Left renal cortex interstitium (tissue), 4 donors: ENCODE data around the gene GNS. TPM values are rescaled to one million over a fixed set of nuclear protein-coding genes. Genes with fewer than 3 reads are reported as not detected.

ENCODE experiments used
- DNase-seq, 4 donors: peaks; one replicate each; pipeline ENCODE4 v3.0.0-alpha.2; 2013; ENCODE audit warnings: low read depth in 4 of 4, low spot score in 2 of 4, missing footprints in 1 of 4
- polyA plus RNA-seq, 4 donors: library from polyadenylated mRNA; unstranded; fragments of 120-200 nt; gene quantifications; one replicate each; pipeline ENCODE4 v1.2.1, GENCODE V29; 2013; ENCODE audit not compliant: insufficient read length in 4 of 4

The GNS gene
- polyA plus RNA-seq, 4 donors, result 118 to 172 (median 150) TPM

- DNase-seq, result no peak
Measured at GRCh38 chr12:64742416-64742815, 16.8 kb downstream of the GNS start.

- DNase-seq, result no peak
Measured at GRCh38 chr12:64740646-64741045, 18.6 kb downstream of the GNS start.

- DNase-seq, result no peak
Measured at GRCh38 chr12:64739778-64740177, 19.4 kb downstream of the GNS start.

- DNase-seq, result no peak
Measured at GRCh38 chr12:64737539-64737938, 21.7 kb downstream of the GNS start.

GRCh38 chr12:64736771-64737170 is 22.4 kb downstream of the GNS start:
- DNase-seq, result no peak

- no peak for DNase-seq
Measured at GRCh38 chr12:64735442-64735841, 23.8 kb downstream of the GNS start.

DNA sequence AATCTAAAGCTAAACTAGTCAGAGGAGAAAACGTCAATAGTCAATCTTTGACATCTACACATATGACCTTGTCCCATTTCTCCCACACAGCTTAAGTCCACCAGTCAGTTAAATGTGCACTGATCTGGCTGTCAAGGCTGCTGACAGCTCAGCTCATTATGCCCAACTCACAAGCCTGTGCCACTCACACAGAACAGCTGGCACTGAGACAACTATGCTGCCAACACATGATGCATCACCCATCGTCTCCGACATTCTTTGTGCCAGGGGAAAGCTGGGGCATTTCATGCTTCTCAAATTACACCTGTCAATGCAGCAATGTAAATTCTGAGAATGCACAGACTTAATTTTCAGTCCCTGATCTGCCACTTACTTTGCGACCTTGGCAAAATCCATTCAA is 25.3 kb downstream of the GNS start:
- no peak for DNase-seq

DNA sequence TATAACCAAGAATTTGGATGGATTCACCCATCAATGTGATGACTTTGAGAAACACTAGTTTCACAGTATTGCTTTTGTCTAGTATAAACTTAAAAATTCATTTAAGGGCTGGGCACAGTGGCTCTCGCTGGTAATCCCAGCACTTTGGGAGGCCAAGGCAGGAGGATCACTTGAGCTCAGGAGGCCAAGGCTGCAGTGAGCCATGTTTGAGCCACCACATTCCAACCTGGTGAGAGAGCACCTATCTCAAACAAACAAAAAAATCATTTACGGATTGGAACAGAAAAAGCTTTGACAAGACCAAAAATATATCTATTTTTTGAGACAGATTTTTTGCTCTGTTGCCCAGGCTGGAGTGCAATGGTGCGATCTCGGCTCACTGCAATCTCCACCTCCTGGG is 27.5 kb downstream of the GNS start:
- DNase-seq, result no peak

GRCh38 chr12:64730588-64730969 is 28.6 kb downstream of the GNS start:
- no peak for DNase-seq

GRCh38 chr12:64729909-64730587 is 29.2 kb downstream of the GNS start:
- DNase-seq, result no peak

DNA sequence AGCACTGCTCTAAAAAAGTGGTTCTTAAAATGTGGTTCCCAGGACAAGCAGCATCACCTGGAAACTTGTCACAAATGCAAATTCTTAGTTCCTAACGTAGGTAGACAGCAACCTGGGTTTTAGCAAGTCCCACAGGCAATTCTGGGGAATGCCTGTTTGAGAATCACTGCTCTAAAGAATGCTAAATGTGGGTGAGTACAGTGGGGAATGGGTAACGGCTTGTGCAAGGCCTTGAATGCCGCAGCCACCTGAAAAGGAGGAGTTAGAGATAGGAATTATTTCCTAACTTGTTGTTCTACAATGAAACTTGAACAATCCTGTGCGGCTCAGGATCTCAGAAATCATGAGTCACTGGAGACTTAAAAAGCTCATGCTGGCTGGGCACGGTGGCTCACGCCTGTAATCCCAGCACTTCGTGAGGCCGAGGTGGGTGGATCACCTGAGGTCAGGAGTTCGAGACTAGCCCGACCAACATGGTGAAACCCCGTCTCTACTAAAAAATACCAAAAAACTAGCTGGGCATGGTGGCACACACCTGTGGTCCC is 34.9 kb downstream of the GNS start:
- no peak for DNase-seq

DNA sequence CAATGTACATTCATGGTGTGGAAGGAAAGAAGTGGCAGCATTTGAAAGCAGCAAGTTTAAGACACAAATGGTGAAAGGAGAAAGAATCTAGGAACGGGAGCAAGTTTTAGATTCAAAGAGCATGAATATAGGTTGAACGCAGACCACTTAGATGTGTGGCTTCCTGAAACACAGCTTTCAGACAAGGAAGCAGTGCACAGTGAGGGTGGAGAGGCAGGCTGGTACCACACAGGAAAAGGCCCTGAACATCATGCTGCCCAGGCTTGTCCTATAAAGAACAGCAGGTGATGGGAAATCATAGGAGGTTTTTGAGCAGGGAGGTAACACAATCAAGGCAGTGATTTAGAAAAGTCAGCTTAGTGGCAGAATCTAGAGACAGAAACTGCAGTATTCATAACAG is 35.6 kb downstream of the GNS start:
- no peak for DNase-seq

- no peak for DNase-seq
Measured at GRCh38 chr12:64722835-64723234, 36.4 kb downstream of the GNS start.

- no peak for DNase-seq
Measured at GRCh38 chr12:64720884-64721283, 38.3 kb downstream of the GNS start.

DNA sequence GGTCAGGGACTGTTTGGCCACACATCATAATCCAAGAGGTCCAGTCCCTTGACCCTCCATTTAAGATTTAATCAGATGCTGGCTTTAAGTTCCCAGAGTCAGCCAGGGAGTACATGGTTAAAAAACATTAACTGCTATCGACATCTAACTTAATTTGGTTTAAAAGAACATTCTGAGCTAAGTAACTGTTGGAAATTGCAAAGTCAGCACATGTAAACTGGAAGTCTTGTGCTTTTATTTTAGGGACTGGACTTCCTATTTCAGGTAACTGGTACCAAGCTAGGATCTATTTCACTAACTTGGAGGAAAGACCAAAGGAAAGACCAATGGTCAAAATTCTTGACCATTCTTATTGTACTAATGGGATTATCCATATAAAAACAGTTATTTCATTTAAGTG is 40.6 kb downstream of the GNS start:
- no peak for DNase-seq

- no peak for DNase-seq
Measured at GRCh38 chr12:64716839-64717455, 42.3 kb downstream of the GNS start.

DNA sequence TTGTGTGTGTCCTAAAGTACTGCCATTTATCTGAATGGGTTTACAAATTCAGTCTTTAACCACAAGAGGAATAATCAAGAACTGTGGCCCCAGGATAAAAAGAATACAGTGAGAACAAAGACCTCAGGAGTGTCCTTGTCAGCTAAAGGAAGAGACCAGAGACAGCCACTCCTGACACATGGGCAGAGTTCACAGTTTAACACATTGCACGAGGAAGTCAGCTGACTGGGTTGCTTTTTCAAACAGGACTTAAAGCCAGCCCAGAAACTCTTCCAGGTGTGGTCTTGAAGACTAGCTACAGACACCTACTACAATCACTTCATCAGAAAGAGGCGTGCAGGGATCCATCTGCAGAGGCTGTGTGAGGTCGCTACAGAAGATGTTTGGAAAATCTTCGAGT is 42.8 kb downstream of the GNS start:
- DNase-seq, result no peak

DNA sequence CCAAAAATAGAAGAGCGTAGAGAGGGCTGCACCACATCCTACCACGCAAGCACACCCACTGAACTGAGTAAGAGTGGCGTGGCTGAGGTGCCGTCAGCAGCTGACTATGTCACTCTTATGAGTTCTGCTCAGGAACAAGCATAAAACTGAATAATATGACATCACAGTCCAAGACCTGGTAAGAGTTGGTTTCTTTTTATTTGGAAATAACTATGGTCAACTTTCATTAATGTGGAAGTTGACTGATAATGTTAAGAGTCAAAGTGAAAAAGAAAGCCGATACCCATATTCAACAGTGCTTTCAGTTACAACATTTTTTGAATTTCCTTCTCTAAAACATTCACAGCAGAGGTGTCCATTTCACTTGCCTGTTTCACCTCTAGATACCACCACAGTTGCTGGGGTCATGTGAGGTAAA is 44.6 kb downstream of the GNS start:
- no peak for DNase-seq

DNA sequence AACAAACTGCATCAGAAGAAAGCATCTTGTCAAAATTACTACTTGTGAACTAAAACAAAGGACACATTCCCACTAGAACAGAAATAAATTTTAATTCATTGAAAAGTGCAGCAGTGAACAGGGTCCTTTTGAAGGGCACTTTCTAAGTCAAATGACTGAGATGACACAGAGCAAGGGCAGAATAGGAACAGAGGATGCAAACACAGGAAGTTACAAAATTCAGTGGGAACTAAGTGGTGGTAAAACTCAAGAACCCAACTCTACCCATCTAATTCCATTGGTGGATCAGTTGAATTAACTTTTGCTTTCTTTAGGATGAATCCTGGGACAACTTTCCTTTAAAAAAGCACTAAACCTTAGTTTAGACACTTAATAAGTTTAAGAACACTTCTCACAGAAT is 45.8 kb downstream of the GNS start:
- no peak for DNase-seq

- no peak for DNase-seq
Measured at GRCh38 chr12:64709429-64709828, 49.8 kb downstream of the GNS start.

- no peak for DNase-seq
Measured at GRCh38 chr12:64707926-64708325, 51.3 kb downstream of the GNS start.

- no peak for DNase-seq
Measured at GRCh38 chr12:64707362-64707761, 51.8 kb downstream of the GNS start.
